OCI-LY3 (cell line): Measurements from ENCODE around the gene CECR2.

Source experiments
- CTCF ChIP-seq: fragments of 200-600, 300-600 bp; sonication (generic); IDR thresholded peaks from 2 replicates; pipeline ENCODE4 v1.5.1; 2014; ENCODE audit warnings: antibody characterized with exemption, low read length, low read depth
- EZH2phosphoT487 ChIP-seq: fragments of 200-600 bp; shearing (Covaris generic); IDR thresholded peaks from 2 replicates; pipeline ENCODE4 v1.6.1; 2018; ENCODE audit warnings: antibody characterized with exemption, mixed run types, low read depth

GRCh38 chr22:17336061-17336460 lies 33.2 kb upstream of the CECR2 start:
- TF ChIP-seq CTCF = no peak
- TF ChIP-seq EZH2phosphoT487 = no peak
